Measurements from ENCODE around the gene CDCP1.
"Not testable (repeated sequence)": the region's sequence is repeated elsewhere in the genome, so short reads cannot be mapped to it uniquely, and the experiment has no call there.

CDCP1 gene

DNA sequence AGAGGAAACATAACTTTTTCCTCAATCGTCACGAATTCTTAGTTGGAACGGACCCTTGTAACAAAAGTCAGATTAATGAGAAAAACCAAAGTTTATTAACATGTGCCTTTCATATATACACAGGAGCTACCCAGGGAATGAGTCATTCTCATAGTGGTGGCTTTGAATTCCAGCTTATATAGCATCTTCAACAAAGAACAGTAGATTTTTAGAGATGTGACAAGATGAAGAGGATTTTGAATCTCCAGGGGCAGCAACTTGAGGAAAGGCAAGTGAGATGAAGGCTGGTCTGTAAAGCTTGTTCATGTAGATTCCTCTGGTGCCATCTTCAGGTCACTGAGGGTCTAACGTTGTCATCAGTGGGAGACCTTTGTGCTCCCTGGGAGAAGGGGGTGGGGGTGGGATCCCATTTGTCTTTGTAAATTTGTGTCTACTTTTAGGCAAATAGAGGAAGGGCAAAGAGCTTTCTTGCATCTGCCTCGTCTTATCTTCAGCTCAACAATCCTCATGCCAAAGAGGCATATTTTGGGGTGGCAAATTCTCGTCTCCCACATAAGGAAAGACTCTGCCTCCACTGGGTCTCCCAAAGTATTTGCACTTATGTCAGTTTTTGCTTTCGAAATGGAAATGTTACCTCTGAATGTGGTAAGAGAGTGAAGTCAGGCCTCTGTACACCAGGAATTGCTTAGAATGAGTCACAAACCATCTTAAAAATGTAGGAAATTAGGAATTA is 90.6 kb downstream of the CDCP1 start:
- DNase-seq (ENCODE audit: low read depth) = no peak

DNA sequence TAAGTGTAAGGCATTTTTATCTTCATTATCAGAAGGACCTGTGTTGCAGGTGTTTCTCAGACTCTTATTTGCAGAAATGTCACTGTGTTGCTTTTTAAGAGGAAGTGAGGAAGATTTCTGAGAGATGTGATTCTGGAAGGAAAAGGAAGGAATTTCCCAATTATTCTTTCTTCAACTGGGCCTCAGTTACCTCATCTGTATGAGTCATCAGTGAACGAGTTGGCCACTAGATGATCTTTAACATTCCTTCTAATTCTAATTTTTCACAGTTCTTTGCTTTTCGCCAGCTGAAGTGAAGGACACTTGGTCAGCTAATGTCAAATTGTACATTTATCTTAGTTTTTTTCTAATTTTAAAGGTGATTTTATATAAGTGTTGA is 91.2 kb downstream of the CDCP1 start:
- no peak for DNase-seq (ENCODE audit: low read depth)

DNA sequence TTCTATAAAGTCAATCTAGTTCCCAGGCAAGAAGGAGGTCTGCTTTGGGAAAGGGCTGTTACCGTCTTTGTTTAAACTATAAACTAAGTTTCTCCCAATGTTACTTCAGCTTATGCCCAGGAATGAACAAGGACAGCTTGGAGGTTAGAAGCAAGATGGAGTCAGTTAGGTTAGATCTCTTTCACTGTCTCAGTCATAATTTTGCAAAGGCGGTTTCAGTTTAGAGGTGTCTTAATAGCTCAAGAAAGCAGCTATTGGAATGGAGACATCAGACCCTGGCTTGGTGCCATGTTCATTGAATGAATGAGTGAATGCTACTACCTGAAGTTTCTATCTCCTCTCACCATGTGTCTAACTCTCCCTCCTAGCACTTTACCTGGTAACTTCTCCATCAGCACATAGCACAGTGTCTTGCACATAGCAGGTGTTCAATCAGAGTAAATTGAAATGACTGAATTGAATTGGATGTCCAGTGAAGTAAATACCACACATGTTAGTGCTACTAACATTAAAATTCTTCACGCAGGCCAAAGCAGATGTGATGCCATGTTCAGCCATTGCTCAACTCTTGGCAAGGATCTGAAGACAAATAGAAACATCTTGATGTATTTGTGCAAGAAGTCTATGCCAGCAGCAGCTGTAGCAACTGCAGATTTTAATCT is 91.9 kb downstream of the CDCP1 start:
- no peak for DNase-seq (ENCODE audit: low read depth)

DNA sequence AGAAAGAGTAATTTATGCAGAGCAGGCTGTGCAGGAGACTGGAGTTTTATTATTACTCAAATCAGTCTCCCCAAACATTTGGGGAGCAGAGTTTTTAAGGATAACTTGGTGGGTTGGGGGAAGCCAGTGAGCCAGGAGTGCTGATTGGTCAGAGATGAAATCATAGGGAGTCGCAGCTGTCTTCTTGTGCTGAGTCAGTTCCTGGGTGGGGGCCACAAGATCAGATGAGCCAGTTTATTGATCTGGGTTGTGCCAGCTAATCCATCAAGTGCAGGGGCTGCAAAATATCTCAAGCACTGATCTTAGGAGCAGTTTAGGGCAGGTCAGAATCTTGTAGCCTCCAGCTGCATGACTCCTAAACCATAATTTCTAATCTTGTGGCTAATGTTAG is 92.4 kb downstream of the CDCP1 start:
- DNase-seq (ENCODE audit: low read depth) = not testable (repeated sequence)

DNA sequence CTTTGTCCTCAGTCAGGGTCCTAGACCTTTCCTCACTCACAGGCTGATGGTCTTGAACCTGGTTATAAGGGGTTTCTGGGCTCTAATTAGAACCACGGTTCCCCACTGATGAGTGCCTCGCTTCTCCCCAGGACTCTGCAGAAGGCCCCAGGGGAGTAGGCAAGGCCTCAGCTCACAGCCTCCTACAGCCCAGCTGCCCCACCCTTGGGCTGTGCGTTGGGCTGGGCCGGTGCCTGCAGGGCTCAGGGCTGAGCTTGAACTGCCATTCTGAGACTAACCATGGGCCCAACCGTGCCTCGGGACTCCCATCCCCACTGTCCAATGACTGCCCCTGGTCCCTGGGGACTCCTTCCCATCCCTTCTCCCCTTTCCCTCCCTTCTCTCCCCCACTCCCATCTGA is 94.5 kb downstream of the CDCP1 start:
- no peak for DNase-seq (ENCODE audit: low read depth)

DNA sequence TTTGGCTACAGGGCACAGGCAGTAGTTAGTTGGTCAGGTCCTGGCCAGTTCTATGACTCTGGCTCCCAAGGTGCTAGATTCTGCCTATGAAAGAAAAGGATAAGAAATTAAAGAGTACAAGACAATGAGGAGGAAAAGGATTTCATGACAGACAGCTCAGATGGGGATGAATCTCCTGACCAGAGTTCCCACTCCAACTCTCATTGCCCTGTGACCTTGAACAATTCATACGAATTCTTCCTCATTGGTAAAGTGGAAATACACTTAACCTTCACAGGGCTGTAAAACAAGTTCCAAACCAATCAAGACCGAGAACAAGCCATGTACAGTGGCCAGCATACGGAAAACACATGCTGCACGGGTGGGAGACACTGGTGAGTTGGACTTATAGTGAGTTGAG is 96.4 kb downstream of the CDCP1 start:
- no peak for DNase-seq (ENCODE audit: low read depth)

DNA sequence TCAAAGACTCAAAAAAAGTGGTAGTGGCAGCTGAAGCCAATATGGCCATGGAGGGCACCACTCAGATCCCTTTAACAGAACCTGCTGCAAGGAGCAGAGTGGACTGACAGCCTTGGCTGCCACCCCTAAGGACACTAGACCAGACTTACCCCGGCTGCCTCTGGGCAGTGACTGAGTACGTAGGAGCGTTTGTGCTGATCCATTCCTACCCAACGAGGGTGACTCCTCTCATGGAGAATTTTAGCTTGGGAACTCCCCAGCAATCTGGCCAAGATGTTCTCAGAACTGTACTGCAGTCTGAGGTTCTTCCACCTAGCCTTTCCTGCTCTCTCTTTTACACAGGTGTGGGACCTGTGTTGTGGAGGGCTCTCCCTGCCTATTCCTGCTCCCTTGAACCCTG is 97.9 kb downstream of the CDCP1 start:
- no peak for DNase-seq (ENCODE audit: low read depth)

DNA sequence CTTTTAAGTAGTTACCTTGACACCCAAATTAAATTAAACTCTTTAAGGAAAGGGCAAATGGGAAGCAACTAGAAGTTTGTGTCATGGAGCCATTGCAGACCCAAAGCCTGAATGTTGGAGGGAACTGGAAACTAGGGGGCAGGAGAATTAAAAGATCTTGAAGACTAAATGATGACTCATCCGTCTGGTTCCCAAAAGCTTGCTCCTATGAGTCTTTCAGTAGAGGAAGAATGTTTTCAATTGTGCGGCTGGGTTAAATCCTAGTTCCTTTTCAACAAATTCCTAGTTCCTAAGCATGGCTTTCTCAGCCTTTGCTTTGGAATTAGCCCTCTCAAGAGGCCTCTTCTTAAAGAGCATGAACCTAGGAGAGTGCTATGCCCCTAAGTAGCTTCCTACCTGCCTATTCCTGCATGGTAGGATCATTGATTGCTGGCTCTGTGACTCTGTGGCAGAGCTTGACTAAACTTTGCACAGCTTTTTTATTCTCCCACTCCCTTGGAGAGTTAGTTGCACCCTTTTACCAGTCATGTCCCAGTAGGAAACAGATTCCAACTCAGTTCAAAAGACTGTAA is 102.4 kb downstream of the CDCP1 start:
- no peak for DNase-seq (ENCODE audit: low read depth)

DNA sequence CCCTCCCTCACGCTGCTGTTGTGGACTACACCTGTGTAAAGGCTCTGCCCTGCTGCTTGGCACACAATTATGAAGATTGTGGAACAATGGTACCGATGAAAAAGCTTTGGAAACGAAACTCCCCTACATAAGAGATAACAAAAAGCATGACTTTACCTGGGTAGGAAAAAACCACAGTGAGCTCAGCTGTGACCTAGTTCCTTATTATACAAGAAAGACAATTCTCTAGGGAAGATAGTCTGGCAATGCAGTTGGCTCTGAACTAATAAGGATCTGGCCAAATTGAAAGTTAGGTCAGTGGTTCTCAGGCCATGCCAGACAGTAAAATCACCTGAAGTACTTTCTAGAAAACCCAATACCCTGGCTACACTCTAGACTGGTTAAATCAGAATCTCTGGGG is 104.0 kb downstream of the CDCP1 start:
- DNase-seq (ENCODE audit: low read depth) = no peak

DNA sequence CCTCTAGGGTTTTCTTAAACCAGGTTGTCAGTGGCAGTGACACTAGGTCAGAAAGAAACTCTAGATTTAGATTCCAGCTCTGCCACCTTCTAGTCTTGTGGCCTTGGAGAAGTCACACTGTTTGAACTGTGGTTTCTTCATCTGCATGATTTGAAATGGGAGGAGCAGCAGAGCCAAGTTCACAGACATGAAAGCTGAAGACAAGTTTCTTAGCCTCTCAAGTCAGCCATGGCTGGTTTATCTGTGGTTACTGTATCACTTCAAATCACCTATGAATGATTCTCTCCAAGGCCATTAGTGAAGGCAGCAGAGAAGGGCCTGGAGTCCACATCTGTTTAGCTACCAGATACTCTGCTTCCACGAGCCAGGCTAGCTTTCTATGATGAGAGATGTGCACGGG is 104.5 kb downstream of the CDCP1 start:
- DNase-seq (ENCODE audit: low read depth) = no peak

DNA sequence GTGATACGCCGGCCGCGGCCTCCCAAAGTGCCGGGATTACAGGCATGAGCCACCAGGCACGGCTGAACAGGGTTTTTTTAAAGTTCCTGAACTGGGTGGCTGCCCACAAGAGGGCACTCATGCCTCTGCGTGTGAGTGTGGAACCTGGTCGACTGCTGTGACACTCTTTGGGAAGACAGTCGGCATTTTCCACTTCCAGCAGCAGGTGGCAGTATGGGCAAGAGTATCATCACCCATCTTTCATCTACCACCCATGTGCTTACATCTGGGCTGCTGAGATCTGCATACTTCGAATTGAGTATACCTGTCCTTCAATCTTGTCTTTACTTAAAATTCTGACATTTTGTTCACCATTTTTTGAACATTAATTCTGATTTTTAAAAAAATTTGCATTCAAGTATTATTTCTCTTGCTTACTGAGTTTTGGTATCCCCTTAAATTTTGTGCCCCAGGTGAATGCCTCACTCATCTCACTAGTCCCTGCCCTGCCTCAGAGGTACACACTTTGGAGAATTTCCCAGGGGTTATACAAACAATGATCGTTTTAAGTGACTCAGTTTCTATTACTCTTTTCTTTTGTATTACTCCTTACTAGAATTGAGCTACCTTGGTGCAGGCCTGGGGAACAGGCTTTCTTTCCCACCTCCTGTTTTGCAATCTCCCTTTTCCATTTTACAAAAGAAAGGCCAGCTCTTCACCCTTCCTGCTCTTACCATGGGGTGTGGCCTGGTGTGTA is 108.3 kb downstream of the CDCP1 start:
- DNase-seq (ENCODE audit: low read depth) = peak; percentile 78

DNA sequence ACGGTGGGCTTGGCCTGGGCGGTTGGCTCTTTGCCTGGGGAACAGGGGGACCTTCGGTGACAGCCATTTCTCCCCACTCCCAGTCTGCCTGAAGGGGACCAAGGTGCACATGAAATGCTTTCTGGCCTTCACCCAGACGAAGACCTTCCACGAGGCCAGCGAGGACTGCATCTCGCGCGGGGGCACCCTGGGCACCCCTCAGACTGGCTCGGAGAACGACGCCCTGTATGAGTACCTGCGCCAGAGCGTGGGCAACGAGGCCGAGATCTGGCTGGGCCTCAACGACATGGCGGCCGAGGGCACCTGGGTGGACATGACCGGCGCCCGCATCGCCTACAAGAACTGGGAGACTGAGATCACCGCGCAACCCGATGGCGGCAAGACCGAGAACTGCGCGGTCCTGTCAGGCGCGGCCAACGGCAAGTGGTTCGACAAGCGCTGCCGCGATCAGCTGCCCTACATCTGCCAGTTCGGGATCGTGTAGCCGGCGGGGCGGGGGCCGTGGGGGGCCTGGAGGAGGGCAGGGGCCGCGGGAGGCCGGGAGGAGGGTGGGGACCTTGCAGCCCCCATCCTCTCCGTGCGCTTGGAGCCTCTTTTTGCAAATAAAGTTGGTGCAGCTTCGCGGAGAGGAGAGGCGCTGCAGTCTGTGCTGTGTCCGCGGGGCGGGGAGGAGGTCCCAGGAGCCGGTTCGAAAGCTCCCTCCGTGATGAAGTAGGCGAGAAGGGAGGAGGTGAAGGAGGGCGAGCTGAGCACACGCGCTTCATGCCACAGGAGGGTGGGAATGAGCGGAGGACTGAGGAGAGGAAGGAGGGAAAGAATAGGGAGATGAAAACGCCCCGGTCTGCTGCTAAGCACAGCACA is 110.5 kb downstream of the CDCP1 start:
- DNase-seq (ENCODE audit: low read depth) = no peak

DNA sequence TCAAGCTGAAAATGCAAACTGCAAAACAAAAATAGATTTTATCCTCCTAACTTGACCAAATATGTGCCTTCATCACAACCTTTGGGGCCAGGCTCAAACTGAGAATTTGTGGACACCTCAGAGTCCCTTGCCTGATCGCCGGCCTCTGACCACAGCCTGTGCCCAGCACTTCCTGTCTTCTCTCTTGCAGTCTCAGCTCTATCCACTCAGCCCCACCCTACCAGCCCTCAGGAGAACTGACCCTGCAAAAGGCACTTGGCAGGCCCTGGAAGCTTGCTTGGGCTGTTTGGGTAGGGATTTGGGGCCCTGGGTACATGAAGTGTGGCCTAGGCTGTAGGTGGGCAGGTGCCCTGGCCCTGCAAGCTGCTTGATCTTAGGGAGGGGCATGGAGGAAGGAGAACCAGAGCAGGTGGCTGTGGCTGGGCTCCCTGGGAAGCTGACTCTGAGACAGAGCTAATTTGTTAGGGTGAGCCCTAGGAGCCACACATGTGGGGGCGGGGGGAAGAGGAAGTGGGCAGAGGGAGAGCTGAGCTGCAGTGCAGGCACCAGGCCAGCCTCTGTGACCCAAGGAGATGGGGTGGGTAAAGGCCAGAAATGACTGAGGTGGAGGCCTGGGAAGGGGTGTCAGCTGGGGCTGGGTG is 111.4 kb downstream of the CDCP1 start:
- DNase-seq (ENCODE audit: low read depth) = no peak

DNA sequence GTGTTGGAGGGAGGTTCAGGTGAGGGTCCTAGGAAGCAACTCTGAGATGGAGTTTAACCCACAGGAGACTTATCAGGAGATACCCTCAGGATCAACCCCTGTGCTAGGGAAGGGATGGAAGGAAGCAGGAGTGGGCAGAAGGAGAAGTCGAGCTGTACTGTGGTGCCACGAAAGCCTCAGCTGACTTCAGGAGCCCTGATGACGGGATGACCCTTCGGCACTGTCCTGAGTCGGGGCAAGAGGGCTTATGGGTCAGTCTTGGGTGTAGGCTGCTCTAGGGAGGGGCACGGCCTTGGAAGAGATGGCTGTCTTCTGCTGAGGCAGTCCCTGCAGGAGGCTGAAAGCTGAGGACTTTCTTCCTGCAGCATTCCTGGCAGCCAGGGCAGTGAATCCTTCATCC is 112.4 kb downstream of the CDCP1 start:
- no peak for DNase-seq (ENCODE audit: low read depth)
